Ectodermal cell (in vitro differentiated cells): Measurements from ENCODE around the gene PPP2R2C.

ENCODE experiments used
- H3K27ac ChIP-seq: 2 replicates; pipeline ENCODE4 v1.7.0; 2013; ENCODE audit warnings: mild to moderate bottlenecking, low read depth, low read length; ENCODE audit not compliant: insufficient read depth, poor library complexity, severe bottlenecking
- H3K27me3 ChIP-seq: 2 replicates; pipeline ENCODE4 v1.7.0; 2013; ENCODE audit warnings: mild to moderate bottlenecking, low read length; ENCODE audit not compliant: insufficient read depth, control insufficient read depth, poor library complexity, severe bottlenecking
- H3K36me3 ChIP-seq: one replicate; pipeline ENCODE4 v1.7.0; 2013; ENCODE audit warnings: low read length; ENCODE audit not compliant: control insufficient read depth, insufficient read depth
- H3K4me1 ChIP-seq: one replicate; pipeline ENCODE4 v1.7.0; 2013; ENCODE audit warnings: low read length; ENCODE audit not compliant: control insufficient read depth, insufficient read depth
- H3K4me3 ChIP-seq: 2 replicates; pipeline ENCODE4 v1.7.0; 2013; ENCODE audit warnings: low read depth, low read length, control low read depth; ENCODE audit not compliant: insufficient read depth
- H3K9me3 ChIP-seq: 2 replicates; pipeline ENCODE4 v1.7.0; 2013; ENCODE audit warnings: mild to moderate bottlenecking, low read length, moderate library complexity; ENCODE audit not compliant: control insufficient read depth
- WGBS, 2 experiments: methylation state at CpG; one replicate each; pipeline ENCODE4 v1.1.7; 2013; ENCODE audit warnings: missing lambda C conversion rate in 2 of 2; 5-methylcytosine and 5-hydroxymethylcytosine counted together

Gene PPP2R2C

DNA sequence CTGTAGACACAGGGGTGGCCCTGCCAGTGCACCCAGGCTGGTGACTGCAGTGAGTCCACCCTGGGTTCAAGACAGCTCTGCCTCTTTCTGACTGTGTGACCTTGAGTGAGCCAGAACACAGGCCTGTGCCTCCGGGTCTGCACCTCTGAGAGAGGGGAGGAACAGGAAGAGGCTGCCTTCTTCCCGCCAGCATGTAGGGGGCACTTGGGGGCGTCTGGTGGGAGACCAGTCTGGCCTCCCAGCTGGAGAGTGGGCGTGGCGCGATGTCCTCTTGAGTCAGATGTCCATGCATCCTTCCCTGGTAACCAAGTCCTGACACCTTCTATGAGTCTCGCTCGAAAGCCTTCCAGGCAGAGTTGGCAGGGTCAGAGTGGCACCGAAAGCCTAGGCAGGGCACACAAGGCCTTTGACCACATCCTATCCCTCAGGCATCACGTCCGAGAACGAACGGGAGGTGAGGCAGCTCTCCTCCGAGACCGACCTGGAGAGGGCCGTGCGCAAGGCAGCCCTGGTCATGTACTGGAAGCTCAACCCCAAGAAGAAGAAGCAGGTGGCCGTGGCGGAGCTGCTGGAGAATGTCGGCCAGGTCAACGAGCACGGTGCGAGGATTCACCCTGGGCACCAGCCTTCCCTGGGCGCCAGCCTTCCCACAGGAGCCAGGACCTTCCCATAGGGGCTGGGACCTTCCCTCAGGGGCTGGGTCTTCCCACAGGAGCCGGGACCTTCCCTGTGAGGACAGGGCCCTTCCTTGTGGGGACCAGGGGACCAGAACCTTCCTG lies 181.5 kb downstream of the PPP2R2C start:
- Histone ChIP-seq H3K27me3 (no peaks in the 10 kb centered on the region), H3K36me3 (peaks cover 4% of the 10 kb centered on the region), H3K27ac (no peak overlapping the region), H3K4me3 (no peak overlapping the region), H3K4me1 (no peaks in the 10 kb centered on the region), H3K9me3 (no peaks in the 10 kb centered on the region)
- WGBS, 2 experiments = 90% methylated on average over 25 of the region's 25 CpGs

DNA sequence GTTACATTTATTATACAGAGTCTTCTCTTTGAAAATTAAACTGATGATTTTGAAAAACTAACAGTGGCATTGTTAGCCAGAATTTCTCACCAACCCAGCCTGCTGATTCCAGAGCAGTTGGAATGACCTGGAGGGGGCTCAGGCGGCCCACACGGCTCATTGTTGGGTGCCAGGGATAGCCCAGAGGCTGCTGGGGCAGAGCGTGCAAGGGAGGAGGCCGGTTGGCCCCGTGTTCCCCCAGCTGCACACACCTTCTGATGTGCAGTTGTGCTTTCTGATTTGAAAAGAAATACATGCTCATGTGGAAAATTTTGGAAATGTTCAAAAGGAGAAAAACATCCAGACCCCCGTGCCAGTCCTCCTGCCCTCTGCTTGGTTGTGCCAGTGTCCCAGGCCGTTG lies 182.2 kb downstream of the PPP2R2C start:
- no peak overlapping the region for H3K4me3 ChIP-seq
- no peaks in the 10 kb centered on the region for H3K27me3 ChIP-seq
- no peak overlapping the region for H3K27ac ChIP-seq
- 96% methylated on average over 7 of the region's 7 CpGs for WGBS, 2 experiments
- H3K36me3 ChIP-seq = peaks cover 4% of the 10 kb centered on the region
- H3K4me1 ChIP-seq = no peaks in the 10 kb centered on the region
- no peaks in the 10 kb centered on the region for H3K9me3 ChIP-seq

DNA sequence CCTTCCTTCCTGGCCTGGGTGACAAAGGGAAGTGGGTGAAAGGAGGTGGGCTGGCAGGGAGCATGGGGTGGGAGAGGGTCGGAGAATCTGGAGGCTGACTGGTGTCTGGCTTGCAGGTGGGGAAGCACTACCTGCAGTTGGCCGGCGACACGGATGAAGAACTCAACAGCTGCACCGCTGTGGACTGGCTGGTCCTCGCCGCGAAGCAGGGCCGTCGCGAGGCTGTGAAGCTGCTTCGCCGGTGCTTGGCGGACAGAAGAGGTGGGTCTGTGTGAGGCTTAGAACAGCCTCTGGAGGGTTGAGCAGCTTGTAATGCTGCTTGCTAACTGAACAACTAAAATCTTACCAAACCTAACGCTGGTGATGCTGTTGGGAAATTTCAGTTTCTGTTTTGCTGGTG lies 183.5 kb downstream of the PPP2R2C start:
- Histone ChIP-seq H3K36me3 (peaks cover 4% of the 10 kb centered on the region), H3K4me1 (no peaks in the 10 kb centered on the region), H3K27me3 (no peaks in the 10 kb centered on the region), H3K4me3 (no peak overlapping the region), H3K9me3 (no peaks in the 10 kb centered on the region), H3K27ac (no peak overlapping the region)
- 94 to 96% methylated on average over 15 of the region's 15 CpGs for WGBS, 2 experiments

DNA sequence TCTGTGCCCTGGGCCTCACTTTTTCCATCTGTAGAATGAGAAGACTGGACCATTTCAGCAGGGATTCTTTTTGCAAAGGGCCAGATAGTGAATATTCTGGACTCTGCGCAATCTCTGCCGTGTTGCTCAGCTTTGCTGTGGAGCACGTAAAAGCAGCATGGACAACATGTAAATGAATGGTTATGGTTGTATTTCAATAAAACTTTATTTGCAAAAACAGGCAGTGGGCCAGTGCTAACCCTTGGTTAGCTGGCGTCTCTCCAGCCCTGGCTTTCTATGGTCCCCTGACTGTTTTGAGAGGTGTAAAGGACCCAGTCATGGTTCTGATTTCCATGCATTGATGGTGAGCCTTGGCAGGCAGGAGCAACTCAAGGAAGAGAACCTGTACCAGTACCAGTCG lies 184.1 kb downstream of the PPP2R2C start:
- H3K4me1 ChIP-seq = no peaks in the 10 kb centered on the region
- no peaks in the 10 kb centered on the region for H3K9me3 ChIP-seq
- no peak overlapping the region for H3K4me3 ChIP-seq
- no peak overlapping the region for H3K27ac ChIP-seq
- 94 to 96% methylated on average over 5 of the region's 5 CpGs for WGBS, 2 experiments
- H3K36me3 ChIP-seq = peaks cover 4% of the 10 kb centered on the region
- no peaks in the 10 kb centered on the region for H3K27me3 ChIP-seq

DNA sequence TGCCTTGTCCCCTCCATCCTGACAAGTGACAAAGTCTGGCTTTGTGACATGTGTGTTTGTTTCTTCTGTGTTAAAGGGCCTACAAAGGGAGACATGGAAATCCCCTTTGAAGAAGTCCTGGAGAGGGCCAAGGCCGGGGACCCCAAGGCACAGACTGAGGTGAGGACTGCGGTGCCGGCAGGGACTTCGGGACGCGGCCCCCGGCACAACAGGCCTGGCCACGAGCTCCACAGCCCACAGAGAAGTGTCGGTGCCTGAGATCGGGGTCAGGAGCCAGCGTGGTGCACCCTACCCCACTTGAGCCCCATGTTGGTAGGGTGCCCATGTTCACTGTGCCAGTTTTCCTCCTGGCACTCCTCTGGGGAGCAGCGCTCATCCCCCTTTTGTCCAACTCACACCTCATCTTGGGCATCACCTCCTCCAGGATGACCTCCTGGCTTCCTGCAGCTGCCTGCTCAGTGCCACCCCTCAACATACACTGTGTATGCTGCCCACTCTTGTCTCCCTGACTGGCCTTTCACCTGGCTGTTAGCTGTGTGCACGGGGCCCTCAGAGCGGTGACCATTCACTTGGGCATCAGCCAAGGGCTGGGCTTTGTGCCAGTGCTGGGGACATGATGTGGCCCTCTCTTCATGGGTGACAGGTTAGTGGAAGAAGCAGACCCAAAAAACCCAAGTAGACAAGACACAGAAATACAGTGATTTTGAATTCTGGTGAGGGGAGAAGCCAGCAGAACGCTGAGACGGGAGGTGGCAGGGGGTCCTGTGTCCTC lies 185.2 kb downstream of the PPP2R2C start:
- Histone ChIP-seq H3K27me3 (no peaks in the 10 kb centered on the region), H3K4me1 (no peaks in the 10 kb centered on the region), H3K4me3 (no peak overlapping the region), H3K27ac (no peak overlapping the region), H3K9me3 (no peaks in the 10 kb centered on the region), H3K36me3 (peaks cover 4% of the 10 kb centered on the region)
- WGBS, 2 experiments = 95% methylated on average over 16 of the region's 16 CpGs

DNA sequence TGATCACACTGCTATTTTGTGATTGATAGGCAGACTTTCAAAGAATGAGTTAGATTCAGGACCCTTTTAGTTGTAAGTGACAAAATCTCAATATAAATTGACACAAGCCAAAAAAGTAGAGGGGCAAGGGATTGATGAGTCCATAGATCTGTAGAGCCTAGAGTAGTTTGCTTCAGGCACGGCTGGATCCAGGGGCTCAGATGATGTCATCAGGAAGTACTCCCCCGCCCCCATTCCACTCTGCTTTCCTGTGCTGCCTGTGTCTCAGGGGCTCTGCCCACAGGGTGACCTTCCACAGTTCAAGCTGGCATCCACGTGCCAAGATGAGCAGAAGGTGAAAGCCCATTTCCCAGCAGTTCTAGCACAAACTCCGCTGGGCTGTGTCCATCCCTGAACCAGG lies 189.1 kb downstream of the PPP2R2C start:
- H3K36me3 ChIP-seq = peaks cover 4% of the 10 kb centered on the region
- WGBS, 2 experiments = 93 to 96% methylated on average over 4 of the region's 4 CpGs

DNA sequence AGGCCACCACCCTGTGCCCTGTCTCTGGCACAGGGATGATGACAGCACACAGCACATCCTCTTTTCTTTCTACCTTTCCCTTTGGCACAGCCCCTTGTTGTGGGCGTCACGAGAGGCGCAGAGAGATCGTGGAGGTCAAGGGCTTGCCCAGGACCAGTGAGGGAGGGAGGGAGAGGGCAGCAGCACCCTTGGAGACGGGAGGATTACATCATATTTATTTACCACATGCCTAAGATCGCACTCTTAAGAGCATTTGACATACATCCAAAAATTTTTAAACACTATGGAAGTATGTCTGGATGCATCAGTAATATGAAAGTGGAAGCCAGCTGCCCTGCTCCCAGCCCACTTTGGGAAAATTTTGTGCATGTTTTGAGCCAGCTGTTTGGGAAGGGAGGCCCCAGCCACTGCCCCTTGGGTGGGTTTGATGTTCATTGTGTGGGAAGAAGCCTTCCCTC lies 190.1 kb downstream of the PPP2R2C start:
- Histone ChIP-seq H3K4me1 (peaks cover 11% of the 10 kb centered on the region), H3K9me3 (no peaks in the 10 kb centered on the region), H3K27me3 (no peaks in the 10 kb centered on the region), H3K36me3 (peaks cover 2% of the 10 kb centered on the region), H3K4me3 (no peak overlapping the region), H3K27ac (no peak overlapping the region)
- 88 to 91% methylated on average over 3 to 6 of the region's 6 CpGs for WGBS, 2 experiments

More for the DNA sequence above, 189.1 kb downstream of the PPP2R2C start:
- H3K27me3 ChIP-seq = no peaks in the 10 kb centered on the region
- H3K27ac ChIP-seq = no peak overlapping the region
- H3K4me1 ChIP-seq = peaks cover 11% of the 10 kb centered on the region
- H3K9me3 ChIP-seq = no peaks in the 10 kb centered on the region
- H3K4me3 ChIP-seq = no peak overlapping the region

DNA sequence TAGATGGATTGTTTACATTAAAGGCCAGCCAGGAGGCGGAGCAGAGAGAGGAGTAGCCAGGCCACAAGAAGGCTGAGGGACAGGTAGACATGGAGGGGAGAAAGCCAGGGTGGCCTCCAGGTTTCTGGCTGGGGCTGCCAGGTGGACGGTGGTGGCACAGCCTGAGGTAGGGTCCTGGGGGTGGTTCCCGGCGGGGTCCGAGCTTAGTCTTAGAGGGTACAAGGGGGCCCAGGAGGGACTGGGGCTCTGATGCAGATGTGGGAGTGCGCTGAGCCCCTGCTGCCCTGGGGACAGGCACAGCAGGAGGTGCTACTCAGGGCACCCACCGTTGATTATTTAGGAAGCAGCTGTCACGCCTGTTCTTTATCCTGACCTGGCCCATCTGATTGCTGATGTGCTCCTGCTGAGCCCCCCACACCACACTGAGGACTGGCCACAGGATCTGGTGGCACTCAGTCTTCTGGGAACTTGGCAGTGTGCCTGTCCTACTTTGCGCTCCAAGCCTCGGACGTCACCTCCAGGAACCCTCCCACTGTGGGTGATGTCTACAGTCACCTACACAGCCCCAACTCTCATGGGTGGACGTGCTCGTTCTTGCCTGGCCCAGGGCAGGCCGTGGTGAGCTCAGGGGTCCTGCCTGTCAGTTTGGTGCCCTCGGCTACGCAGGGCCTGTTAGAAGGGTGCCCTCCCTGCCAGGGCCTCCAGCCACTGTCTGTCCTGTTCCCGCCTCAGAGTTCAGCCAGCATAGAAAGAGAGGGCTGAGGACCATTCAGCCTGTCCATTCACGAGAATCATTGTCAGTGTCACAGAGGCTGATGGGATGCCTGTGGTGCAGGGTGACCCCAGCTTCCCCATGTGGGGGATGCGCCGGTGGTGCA lies 190.7 kb downstream of the PPP2R2C start:
- WGBS, 2 experiments = 94 to 95% methylated on average over 20 of the region's 20 CpGs
- Histone ChIP-seq H3K9me3 (no peaks in the 10 kb centered on the region), H3K4me1 (peaks cover 11% of the 10 kb centered on the region), H3K36me3 (no peaks in the 10 kb centered on the region), H3K27ac (no peak overlapping the region), H3K4me3 (no peak overlapping the region), H3K27me3 (no peaks in the 10 kb centered on the region)

DNA sequence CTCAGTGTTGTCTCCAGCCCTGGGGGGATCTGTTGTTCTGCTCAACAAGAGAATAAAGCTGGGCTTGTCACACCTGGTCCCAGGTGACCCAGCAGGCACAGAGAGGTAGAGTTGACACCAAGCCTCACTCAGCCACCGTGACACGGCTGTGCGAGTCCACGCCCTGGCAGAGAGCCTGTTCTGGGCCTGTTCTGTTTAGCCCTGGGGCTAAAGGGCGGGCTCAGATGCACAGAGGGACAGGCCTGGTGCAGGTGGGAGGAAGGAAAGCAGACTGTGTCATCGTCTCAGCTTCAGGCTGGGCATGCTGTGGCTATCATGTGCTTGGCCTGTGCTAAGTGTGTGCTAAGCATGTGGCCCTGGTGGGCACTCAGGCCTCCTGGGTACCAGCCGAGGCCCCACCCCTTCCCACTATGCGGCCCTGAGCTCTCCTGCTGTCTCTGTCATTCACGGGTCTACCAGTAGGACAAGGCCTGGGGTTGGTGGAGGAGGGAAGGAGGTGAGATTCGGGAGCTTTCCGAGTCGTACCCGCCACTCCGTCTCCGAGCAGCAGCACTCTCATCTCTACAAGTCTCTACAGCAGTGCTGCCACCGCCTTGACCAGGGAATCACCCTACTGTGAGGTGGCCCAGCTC lies 191.9 kb downstream of the PPP2R2C start:
- 81 to 86% methylated on average over 15 to 16 of the region's 16 CpGs for WGBS, 2 experiments
- Histone ChIP-seq H3K4me3 (no peak overlapping the region), H3K27me3 (no peaks in the 10 kb centered on the region), H3K4me1 (peaks cover 15% of the 10 kb centered on the region), H3K9me3 (no peaks in the 10 kb centered on the region), H3K36me3 (no peaks in the 10 kb centered on the region), H3K27ac (no peak overlapping the region)
